Purkinje cell (primary cell): ENCODE data around the gene FYN. TPM values are rescaled to one million over a fixed set of nuclear protein-coding genes. Genes with fewer than 3 reads are reported as not detected.

Experiments
- polyA plus RNA-seq: library from polyadenylated mRNA; unstranded; fragments of >200 nt; fragmentation: Nextera tagmentation; gene quantifications from 2 replicates; pipeline ENCODE4 v1.2.1, GENCODE V29; 2014

FYN gene
- polyA plus RNA-seq = 61.4 and 95.2 TPM in 2 replicates

GRCh38 chr6:111873178-111874024, at the start of gene FYN:
Gene FYN (minus strand): TSS chr6:111873452. CDS start chr6:111720051, 153,401 bp downstream.

Other genes with a start within 250 kb of the FYN start
- 0.74 and 1.5 TPM in 2 replicates for gene CCN6, start 180.7 kb upstream of the FYN start, polyA plus RNA-seq
- gene TUBE1, start 214.0 kb upstream of the FYN start, polyA plus RNA-seq = 27.6 and 32.5 TPM in 2 replicates
- 167 and 187 TPM in 2 replicates for gene FAM229B, start 214.1 kb upstream of the FYN start, polyA plus RNA-seq